Esophagus muscularis mucosa (tissue), 4 donors: ENCODE data around the gene NAT14. TPM values are rescaled to one million over a fixed set of nuclear protein-coding genes. Genes with fewer than 3 reads are reported as not detected.
"Not testable (repeated sequence)": the region's sequence is repeated elsewhere in the genome, so short reads cannot be mapped to it uniquely, and the experiment has no call there.

Experiments
- DNase-seq: peaks from one replicate; pipeline ENCODE4 v3.0.0-alpha.2; 2017; ENCODE audit errors: extremely low spot score
- H3K27ac ChIP-seq, 4 donors: fragments of 200-600 bp; sonication (generic); replicated peaks in 1 of 4; 1 replicate in 3 of 4; 2 replicates in 1 of 4; pipeline ENCODE4 v1.5.1; 2016 to 2019; ENCODE audit warnings: mild to moderate bottlenecking in 1 of 4
- H3K27me3 ChIP-seq, 4 donors: fragments of 200-600 bp; sonication (generic); one replicate each; pipeline versions ENCODE4 v1.5.1 to v1.6.0; 2016 to 2019
- H3K36me3 ChIP-seq, 4 donors: fragments of 200-600 bp; sonication (generic); one replicate each; pipeline ENCODE4 v1.5.1; 2016 to 2019
- H3K4me1 ChIP-seq, 4 donors: fragments of 200-600 bp; sonication (generic); one replicate each; pipeline ENCODE4 v1.5.1; 2016 to 2019
- H3K4me3 ChIP-seq, 4 donors: fragments of 200-600 bp; sonication (generic); 1 replicate in 2 of 4; 2 replicates in 2 of 4; pipeline ENCODE4 v1.5.1; 2016 to 2019; ENCODE audit warnings: mild to moderate bottlenecking in 4 of 4, moderate library complexity in 1 of 4
- H3K9me3 ChIP-seq, 4 donors: fragments of 200-600 bp; sonication (generic); 1 replicate in 3 of 4; 2 replicates in 1 of 4; pipeline ENCODE4 v1.5.1; 2016 to 2019
- CTCF ChIP-seq, 3 experiments: fragments of 200-600 bp in 2 of 3; fragments of 450-650 bp in 1 of 3; sonication (generic) in 2 of 3; IDR thresholded peaks; one replicate each; pipeline ENCODE4 v1.5.1; 2017 to 2019; ENCODE audit warnings: antibody characterized with exemption in 3 of 3, mild to moderate bottlenecking in 2 of 3, moderate library complexity in 1 of 3
- EP300 ChIP-seq: sonication (generic); formaldehyde crosslinking; IDR thresholded peaks from one replicate; pipeline ENCODE4 v1.6.1; 2017; ENCODE audit warnings: antibody characterized with exemption
- POLR2A ChIP-seq: fragments of 450-650 bp; IDR thresholded peaks from one replicate; pipeline ENCODE4 v1.6.1; 2017; ENCODE audit warnings: antibody characterized with exemption, moderate library complexity, mild to moderate bottlenecking, low read depth
- POLR2AphosphoS5 ChIP-seq, 2 donors: sonication (generic); formaldehyde crosslinking; IDR thresholded peaks; one replicate each; pipeline ENCODE4 v1.6.1; 2017; ENCODE audit warnings: antibody characterized with exemption in 2 of 2
- WGBS: methylation state at CpG from one replicate; pipeline ENCODE4 v1.1.5; 2018; 5-methylcytosine and 5-hydroxymethylcytosine counted together
- intact Hi-C: fragments of 100-400 bp; cut with DNase I; formaldehyde crosslinking; loops from one replicate; pipeline ENCODE4 v1.15.1; 2023
- total RNA-seq, 4 donors: library from RNA; depleted of rRNA; stranded (reverse); fragments of >200 nt; gene quantifications; one replicate each; pipeline versions ENCODE4 v1.1.0 to v1.2.1, GENCODE V29; 2016

NAT14 gene
- total RNA-seq, 4 donors from 2014 or later: 5.8 to 14.2 (median 10.2) TPM

GRCh38 chr19:55495646-55496349, 10.8 kb downstream of the NAT14 start:
- peaks cover 16 to 60% (median 42%) of the 10 kb centered on the region in 4 donors for H3K4me1 ChIP-seq
- intact Hi-C loops: no loop called here
- TF ChIP-seq POLR2A (no peak), CTCF (IDR thresholded peaks at IDR 0.05) (no peak), EP300 (no peak), POLR2AphosphoS5 (IDR thresholded peaks at IDR 0.05) (no peak)
- H3K9me3 ChIP-seq: no peaks in the 10 kb centered on the region
- H3K36me3 ChIP-seq: peaks cover 0 to 20% (median 20%) of the 10 kb centered on the region in 4 donors
- peaks cover 0 to 3% (median 0%) of the 10 kb centered on the region in 4 donors for H3K27me3 ChIP-seq
- H3K27ac ChIP-seq: no peak overlapping the region
- no peak for DNase-seq
- H3K4me3 ChIP-seq: no peak overlapping the region
- 93% methylated on average over 11 of the region's 11 CpGs for WGBS

GRCh38 chr19:55496820-55497219, 11.8 kb downstream of the NAT14 start:
- H3K4me3 ChIP-seq, DNase-seq, H3K27me3 ChIP-seq, H3K9me3 ChIP-seq, intact Hi-C loops, H3K27ac ChIP-seq: not testable (repeated sequence)
- WGBS: 79% methylated on average over 10 of the region's 10 CpGs
- peaks cover 9 to 50% (median 32%) of the 10 kb centered on the region in 4 donors for H3K4me1 ChIP-seq
- peaks cover 0 to 30% (median 26%) of the 10 kb centered on the region in 4 donors for H3K36me3 ChIP-seq

- TF ChIP-seq EP300: no peak
- TF ChIP-seq CTCF (IDR thresholded peaks at IDR 0.05): no peak
- no peak for TF ChIP-seq POLR2AphosphoS5 (IDR thresholded peaks at IDR 0.05)
- TF ChIP-seq POLR2A: no peak
- no peak overlapping the region for H3K4me3 ChIP-seq
- H3K27ac ChIP-seq: no peak overlapping the region
- intact Hi-C loops: no loop called here
- H3K36me3 ChIP-seq: peaks cover 0 to 33% (median 27%) of the 10 kb centered on the region in 4 donors
- H3K4me1 ChIP-seq: peaks cover 9 to 41% (median 22%) of the 10 kb centered on the region in 4 donors
- no peaks in the 10 kb centered on the region for H3K9me3 ChIP-seq
- 87% methylated on average over 9 of the region's 13 CpGs for WGBS
- H3K27me3 ChIP-seq: peaks cover 0 to 3% (median 0%) of the 10 kb centered on the region in 4 donors
- no peak for DNase-seq
These were observed 12.8 kb downstream of the NAT14 start for GRCh38 chr19:55497763-55498162.

- 27% methylated on average over 2 of the region's 2 CpGs for WGBS
- no peak for DNase-seq
- peaks cover 0 to 33% (median 27%) of the 10 kb centered on the region in 4 donors for H3K36me3 ChIP-seq
These were observed 13.4 kb downstream of the NAT14 start for GRCh38 chr19:55498246-55498840.

More at GRCh38 chr19:55498246-55498840, 13.4 kb downstream of the NAT14 start:
- TF ChIP-seq POLR2A: no peak
- no peak for TF ChIP-seq CTCF (IDR thresholded peaks at IDR 0.05)
- no peak for TF ChIP-seq POLR2AphosphoS5 (IDR thresholded peaks at IDR 0.05)
- no peak for TF ChIP-seq EP300
- H3K4me1 ChIP-seq: peaks cover 5 to 38% (median 19%) of the 10 kb centered on the region in 4 donors
- intact Hi-C loops: no loop called here
- H3K27me3 ChIP-seq: peaks cover 0 to 3% (median 0%) of the 10 kb centered on the region in 4 donors
- no peak overlapping the region for H3K27ac ChIP-seq
- no peaks in the 10 kb centered on the region for H3K9me3 ChIP-seq
- H3K4me3 ChIP-seq: no peak overlapping the region
